Measurements from ENCODE around the gene LRRC74B.

DNA sequence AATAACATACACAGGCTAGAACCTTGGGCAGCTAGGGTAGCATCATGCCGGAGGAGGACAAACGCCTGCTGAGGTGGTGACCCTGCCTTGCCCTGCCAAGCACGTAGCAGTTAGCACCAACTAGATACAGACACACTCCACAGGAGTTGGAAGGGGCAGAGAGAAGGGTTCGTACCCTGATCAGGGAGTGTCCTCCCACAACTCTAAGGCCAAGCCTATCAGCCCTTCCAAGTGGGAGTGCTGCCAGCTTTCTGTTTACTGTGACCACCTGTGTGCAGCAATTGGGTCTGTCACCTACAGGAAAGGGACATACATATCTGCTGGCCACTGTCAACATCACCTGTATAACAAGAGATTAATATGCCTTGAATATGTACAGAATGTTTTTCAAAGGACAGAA, 42.0 kb upstream of the LRRC74B start:
- TF ChIP-seq EZH2 (IDR thresholded peaks at IDR 0.05; ENCODE audit: insufficient read depth, low read length), result no peak
- TF ChIP-seq, protein P1, sequence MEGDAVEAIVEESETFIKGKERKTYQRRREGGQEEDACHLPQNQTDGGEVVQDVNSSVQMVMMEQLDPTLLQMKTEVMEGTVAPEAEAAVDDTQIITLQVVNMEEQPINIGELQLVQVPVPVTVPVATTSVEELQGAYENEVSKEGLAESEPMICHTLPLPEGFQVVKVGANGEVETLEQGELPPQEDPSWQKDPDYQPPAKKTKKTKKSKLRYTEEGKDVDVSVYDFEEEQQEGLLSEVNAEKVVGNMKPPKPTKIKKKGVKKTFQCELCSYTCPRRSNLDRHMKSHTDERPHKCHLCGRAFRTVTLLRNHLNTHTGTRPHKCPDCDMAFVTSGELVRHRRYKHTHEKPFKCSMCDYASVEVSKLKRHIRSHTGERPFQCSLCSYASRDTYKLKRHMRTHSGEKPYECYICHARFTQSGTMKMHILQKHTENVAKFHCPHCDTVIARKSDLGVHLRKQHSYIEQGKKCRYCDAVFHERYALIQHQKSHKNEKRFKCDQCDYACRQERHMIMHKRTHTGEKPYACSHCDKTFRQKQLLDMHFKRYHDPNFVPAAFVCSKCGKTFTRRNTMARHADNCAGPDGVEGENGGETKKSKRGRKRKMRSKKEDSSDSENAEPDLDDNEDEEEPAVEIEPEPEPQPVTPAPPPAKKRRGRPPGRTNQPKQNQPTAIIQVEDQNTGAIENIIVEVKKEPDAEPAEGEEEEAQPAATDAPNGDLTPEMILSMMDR (IDR thresholded peaks at IDR 0.05; ENCODE audit: insufficient read depth, low read depth, low read length), result no peak
